Measurements from ENCODE around the gene YWHAG. TPM values are rescaled to one million over a fixed set of nuclear protein-coding genes. Genes with fewer than 3 reads are reported as not detected.
A peak's percentile ranks its signal among the peaks of the same experiment; 100 is the strongest.

YWHAG gene
- total RNA-seq, 1 donor from 2014 or later: 650 TPM

DNA sequence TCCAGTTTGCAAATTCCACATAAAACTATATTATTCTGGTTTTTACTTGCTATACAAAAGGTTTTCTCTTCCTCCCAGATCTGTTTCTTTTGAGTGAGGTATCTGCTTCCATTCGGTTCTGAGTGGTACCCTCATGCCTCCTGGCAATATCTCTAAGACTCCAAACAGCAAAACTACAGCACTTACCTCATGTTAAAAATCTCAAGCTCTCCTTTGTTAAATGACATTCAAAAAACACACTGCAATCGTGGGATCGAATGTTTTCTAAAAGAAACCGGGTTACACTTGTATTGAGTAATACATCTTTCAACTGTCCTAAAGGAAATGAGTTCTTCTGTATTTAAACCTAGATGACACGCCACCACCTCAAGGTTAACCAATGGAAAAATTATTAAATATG, 11.1 kb downstream of the YWHAG start:
- peaks cover 51% of the 10 kb centered on the region for H3K4me1 Mint-ChIP-seq (ENCODE audit: low read depth, unreplicated experiment)
- peak overlapping the region; percentile 35 for H3K27ac Mint-ChIP-seq (ENCODE audit: unreplicated experiment)
- TF ChIP-seq, protein P1, sequence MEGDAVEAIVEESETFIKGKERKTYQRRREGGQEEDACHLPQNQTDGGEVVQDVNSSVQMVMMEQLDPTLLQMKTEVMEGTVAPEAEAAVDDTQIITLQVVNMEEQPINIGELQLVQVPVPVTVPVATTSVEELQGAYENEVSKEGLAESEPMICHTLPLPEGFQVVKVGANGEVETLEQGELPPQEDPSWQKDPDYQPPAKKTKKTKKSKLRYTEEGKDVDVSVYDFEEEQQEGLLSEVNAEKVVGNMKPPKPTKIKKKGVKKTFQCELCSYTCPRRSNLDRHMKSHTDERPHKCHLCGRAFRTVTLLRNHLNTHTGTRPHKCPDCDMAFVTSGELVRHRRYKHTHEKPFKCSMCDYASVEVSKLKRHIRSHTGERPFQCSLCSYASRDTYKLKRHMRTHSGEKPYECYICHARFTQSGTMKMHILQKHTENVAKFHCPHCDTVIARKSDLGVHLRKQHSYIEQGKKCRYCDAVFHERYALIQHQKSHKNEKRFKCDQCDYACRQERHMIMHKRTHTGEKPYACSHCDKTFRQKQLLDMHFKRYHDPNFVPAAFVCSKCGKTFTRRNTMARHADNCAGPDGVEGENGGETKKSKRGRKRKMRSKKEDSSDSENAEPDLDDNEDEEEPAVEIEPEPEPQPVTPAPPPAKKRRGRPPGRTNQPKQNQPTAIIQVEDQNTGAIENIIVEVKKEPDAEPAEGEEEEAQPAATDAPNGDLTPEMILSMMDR (IDR thresholded peaks at IDR 0.05; ENCODE audit: partially characterized antibody, unreplicated experiment): no peak
- peaks cover 24% of the 10 kb centered on the region for H3K9me3 Mint-ChIP-seq (ENCODE audit: unreplicated experiment)
- peaks cover 40% of the 10 kb centered on the region for H3K36me3 Mint-ChIP-seq (ENCODE audit: unreplicated experiment)
- H3K27me3 Mint-ChIP-seq (ENCODE audit: unreplicated experiment): peaks cover 14% of the 10 kb centered on the region
- no peak for DNase-seq
- peak overlapping the region; percentile 44 for H3K4me3 Mint-ChIP-seq (ENCODE audit: unreplicated experiment)

- peaks cover 12% of the 10 kb centered on the region for H3K27me3 Mint-ChIP-seq (ENCODE audit: unreplicated experiment)
- peaks cover 22% of the 10 kb centered on the region for H3K9me3 Mint-ChIP-seq (ENCODE audit: unreplicated experiment)
- peak overlapping the region; percentile 81 for H3K27ac Mint-ChIP-seq (ENCODE audit: unreplicated experiment)
- H3K4me1 Mint-ChIP-seq (ENCODE audit: low read depth, unreplicated experiment): peaks cover 50% of the 10 kb centered on the region
- TF ChIP-seq, protein P1 (IDR thresholded peaks at IDR 0.05; ENCODE audit: partially characterized antibody, unreplicated experiment): no peak
- H3K4me3 Mint-ChIP-seq (ENCODE audit: unreplicated experiment): peak overlapping the region; percentile 56
- peaks cover 36% of the 10 kb centered on the region for H3K36me3 Mint-ChIP-seq (ENCODE audit: unreplicated experiment)
- DNase-seq: no peak
Observed at GRCh38 chr7:76346778-76347177, 12.0 kb downstream of the YWHAG start.

- H3K4me3 Mint-ChIP-seq (ENCODE audit: unreplicated experiment): peak overlapping the region; percentile 55
- peak overlapping the region; percentile 88 for H3K27ac Mint-ChIP-seq (ENCODE audit: unreplicated experiment)
- peaks cover 12% of the 10 kb centered on the region for H3K27me3 Mint-ChIP-seq (ENCODE audit: unreplicated experiment)
- no peak for DNase-seq
- peaks cover 43% of the 10 kb centered on the region for H3K4me1 Mint-ChIP-seq (ENCODE audit: low read depth, unreplicated experiment)
- H3K9me3 Mint-ChIP-seq (ENCODE audit: unreplicated experiment): peaks cover 19% of the 10 kb centered on the region
- peaks cover 29% of the 10 kb centered on the region for H3K36me3 Mint-ChIP-seq (ENCODE audit: unreplicated experiment)
- TF ChIP-seq, protein P1 (IDR thresholded peaks at IDR 0.05; ENCODE audit: partially characterized antibody, unreplicated experiment): no peak
Observed at GRCh38 chr7:76346097-76346496, 12.7 kb downstream of the YWHAG start.

DNA sequence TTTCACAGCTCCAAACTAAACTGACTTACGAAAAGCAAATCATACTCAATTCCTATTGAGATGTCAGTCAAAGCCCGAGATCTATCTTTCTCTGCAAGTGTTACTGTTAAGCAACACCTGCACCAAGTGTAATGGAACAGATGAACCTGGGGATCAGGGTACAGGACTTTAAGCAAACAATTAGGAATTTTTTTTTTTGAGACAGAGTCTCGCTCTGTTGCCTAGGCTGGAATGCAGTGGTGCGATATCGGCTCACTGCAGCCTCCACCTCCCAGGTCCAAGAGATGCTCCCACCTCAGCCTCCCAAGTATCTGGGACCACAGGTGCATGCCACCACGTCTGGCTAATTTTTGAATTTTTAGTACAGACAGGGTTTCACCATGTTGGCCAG, 14.9 kb downstream of the YWHAG start:
- Mint-ChIP-seq H3K4me1 (ENCODE audit: low read depth, unreplicated experiment) (peaks cover 47% of the 10 kb centered on the region), H3K4me3 (ENCODE audit: unreplicated experiment) (no peak overlapping the region), H3K27ac (ENCODE audit: unreplicated experiment) (no peak overlapping the region), H3K27me3 (ENCODE audit: unreplicated experiment) (peaks cover 11% of the 10 kb centered on the region), H3K36me3 (ENCODE audit: unreplicated experiment) (peaks cover 22% of the 10 kb centered on the region), H3K9me3 (ENCODE audit: unreplicated experiment) (peaks cover 22% of the 10 kb centered on the region)
- DNase-seq: no peak
- TF ChIP-seq, protein P1 (IDR thresholded peaks at IDR 0.05; ENCODE audit: partially characterized antibody, unreplicated experiment): no peak

DNA sequence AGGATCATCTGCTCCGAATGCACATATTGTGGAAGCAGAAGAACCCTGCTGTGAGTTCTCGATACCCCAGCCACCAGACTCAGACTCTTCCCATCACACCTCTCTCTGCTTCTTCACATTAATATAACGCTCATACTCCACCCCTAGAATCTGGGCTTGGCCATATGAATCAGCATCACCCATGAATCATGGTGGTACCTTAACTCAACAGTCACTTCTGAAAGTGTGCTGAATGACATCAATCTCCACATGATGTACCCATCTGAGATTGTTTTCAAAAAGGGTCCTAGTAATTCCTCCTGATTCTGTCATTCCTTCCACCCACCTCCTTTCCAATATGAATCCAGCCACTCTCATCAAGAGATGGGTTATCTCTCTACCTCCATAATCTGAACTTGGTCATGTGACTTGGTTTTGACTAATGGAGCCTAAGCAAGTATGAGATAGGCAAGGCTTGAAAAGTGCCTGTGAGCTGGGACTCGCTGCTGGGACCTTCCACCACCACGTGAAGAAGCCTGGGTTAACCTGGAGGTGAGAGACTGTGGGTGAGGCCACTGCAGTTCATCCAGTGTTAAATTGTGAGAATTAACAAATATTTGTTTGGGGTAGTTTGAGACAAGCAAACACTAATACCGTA, 15.4 kb downstream of the YWHAG start:
- no peak overlapping the region for H3K4me3 Mint-ChIP-seq (ENCODE audit: unreplicated experiment)
- no peak for DNase-seq
- H3K9me3 Mint-ChIP-seq (ENCODE audit: unreplicated experiment): peaks cover 22% of the 10 kb centered on the region
- peaks cover 11% of the 10 kb centered on the region for H3K27me3 Mint-ChIP-seq (ENCODE audit: unreplicated experiment)
- TF ChIP-seq, protein P1 (IDR thresholded peaks at IDR 0.05; ENCODE audit: partially characterized antibody, unreplicated experiment): no peak
- H3K4me1 Mint-ChIP-seq (ENCODE audit: low read depth, unreplicated experiment): peaks cover 48% of the 10 kb centered on the region
- H3K36me3 Mint-ChIP-seq (ENCODE audit: unreplicated experiment): peaks cover 22% of the 10 kb centered on the region
- peak overlapping the region; percentile 14 for H3K27ac Mint-ChIP-seq (ENCODE audit: unreplicated experiment)
